Body of pancreas (tissue), 4 donors: ENCODE data around the gene DNAI1.

Experiments
- CTCF ChIP-seq, 7 experiments: fragments of 450-650 bp in 4 of 7; fragments of 200-600 bp in 3 of 7; sonication (generic) in 3 of 7; IDR thresholded peaks; one replicate each; pipeline ENCODE4 v1.5.1; 2016 to 2019; ENCODE audit warnings: antibody characterized with exemption in 7 of 7
- POLR2A ChIP-seq, 3 donors: fragments of 450-650 bp; IDR thresholded peaks; one replicate each; pipeline ENCODE4 v1.6.1; 2016; ENCODE audit warnings: antibody characterized with exemption in 3 of 3, mild to moderate bottlenecking in 2 of 3

DNA sequence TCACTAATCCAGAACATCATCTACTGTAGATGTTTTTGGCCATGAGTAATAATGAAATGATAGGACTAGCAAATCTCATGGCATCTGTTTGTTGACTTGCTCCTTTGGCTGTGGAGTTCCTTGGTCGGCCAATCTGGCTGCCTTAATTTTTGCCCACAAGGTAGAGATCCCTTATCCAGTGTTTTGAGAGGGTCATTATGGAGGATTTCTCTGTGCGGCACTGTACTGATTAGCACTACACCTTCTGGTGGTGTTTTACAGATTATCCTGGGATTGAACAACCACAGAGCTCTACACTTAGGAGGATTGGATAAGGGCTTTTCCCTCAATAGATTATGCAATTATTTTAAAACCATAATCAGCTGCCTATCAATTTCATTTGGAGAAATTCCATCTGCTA is 67.4 kb downstream of the DNAI1 start:
- TF ChIP-seq POLR2A (IDR thresholded peaks at IDR 0.05) = no peak
- no peak for TF ChIP-seq CTCF (IDR thresholded peaks at IDR 0.05)
